Measurements from ENCODE around the gene SAMD4A. TPM values are rescaled to one million over a fixed set of nuclear protein-coding genes. Genes with fewer than 3 reads are reported as not detected.

Gene SAMD4A
- polyA plus RNA-seq, 1 experiment = 13.4 TPM

- no peak; the same call in none of the 2 replicates for TF ChIP-seq CTCF (IDR thresholded peaks at IDR 0.05; ENCODE audit: insufficient read depth, low read depth, low read length)
- DNase-seq (ENCODE audit: low read depth) = no peak
- ChIA-PET POLR2A (interaction anchor here (0.6 to 1.1 kb wide), 8 partner anchors 38 to 172 kb away, joined by 3 to 7 read pairs (median 3); partner anchors contain the start of gene CGRRF1), CTCF (interaction anchor here (0.7 to 6.5 kb wide), 28 partner anchors 11 to 247 kb away, joined by 3 to 111 read pairs (median 5); no protein-coding TSS in a partner anchor)
- Histone ChIP-seq H3K36me3 (ENCODE audit: control insufficient read depth, insufficient read depth, low read length) (0 out of 2 replicates have a peak, but pooled peaks cover 1% of the 10 kb centered on the region), H3K4me3 (ENCODE audit: low read depth, low read length) (peak overlapping the region; percentile 86), H3K27me3 (ENCODE audit: control insufficient read depth, insufficient read depth, low read length) (no peaks in the 10 kb centered on the region)
Observed at GRCh38 chr14:54564868-54565784, 1.8 kb upstream of the SAMD4A start.

- CTCF ChIA-PET = interaction anchor here (0.7 to 6.5 kb wide), 10 partner anchors 40 to 239 kb away, joined by 3 to 111 read pairs (median 4); no protein-coding TSS in a partner anchor
- Histone ChIP-seq H3K27me3 (ENCODE audit: control insufficient read depth, insufficient read depth, low read length) (no peaks in the 10 kb centered on the region), H3K4me3 (ENCODE audit: low read depth, low read length) (peak overlapping the region; percentile 86), H3K36me3 (ENCODE audit: control insufficient read depth, insufficient read depth, low read length) (0 out of 2 replicates have a peak, but pooled peaks cover 1% of the 10 kb centered on the region)
- POLR2A ChIA-PET = interaction anchor here (0.6 to 1.1 kb wide), 9 partner anchors 37 to 172 kb away, joined by 3 to 7 read pairs (median 3); partner anchors contain the start of gene CGRRF1
- DNase-seq (ENCODE audit: low read depth) = peak; percentile 66
- TF ChIP-seq CTCF (IDR thresholded peaks at IDR 0.05; ENCODE audit: insufficient read depth, low read depth, low read length) = no peak
Observed at GRCh38 chr14:54565785-54566409, 1.0 kb upstream of the SAMD4A start.

- CTCF ChIA-PET = interaction anchor here (0.7 to 6.5 kb wide), 10 partner anchors 10 to 208 kb away, joined by 3 to 111 read pairs (median 4); no protein-coding TSS in a partner anchor
- no peak for TF ChIP-seq CTCF (IDR thresholded peaks at IDR 0.05; ENCODE audit: insufficient read depth, low read depth, low read length)
- H3K36me3 ChIP-seq (ENCODE audit: control insufficient read depth, insufficient read depth, low read length) = 0 out of 2 replicates have a peak, but pooled peaks cover 1% of the 10 kb centered on the region
- POLR2A ChIA-PET = interaction anchor here (0.6 to 1.2 kb wide), 3 partner anchors 39 to 119 kb away, joined by 3 read pairs; no protein-coding TSS in a partner anchor
- peak overlapping the region; percentile 86 for H3K4me3 ChIP-seq (ENCODE audit: low read depth, low read length)
- no peaks in the 10 kb centered on the region for H3K27me3 ChIP-seq (ENCODE audit: control insufficient read depth, insufficient read depth, low read length)
- no peak for DNase-seq (ENCODE audit: low read depth)
Observed at GRCh38 chr14:54567224-54567638, 303 bp downstream of the SAMD4A start.

- Histone ChIP-seq H3K36me3 (ENCODE audit: control insufficient read depth, insufficient read depth, low read length) (0 out of 2 replicates have a peak, but pooled peaks cover 1% of the 10 kb centered on the region), H3K27me3 (ENCODE audit: control insufficient read depth, insufficient read depth, low read length) (no peaks in the 10 kb centered on the region), H3K4me3 (ENCODE audit: low read depth, low read length) (peak overlapping the region; percentile 86)
- ChIA-PET POLR2A (interaction anchor here (0.6 to 1.0 kb wide), 3 partner anchors 39 to 123 kb away, joined by 3 to 7 read pairs (median 4); no protein-coding TSS in a partner anchor), CTCF (interaction anchor here (0.6 to 6.5 kb wide), 15 partner anchors 13 to 207 kb away, joined by 3 to 111 read pairs (median 4); no protein-coding TSS in a partner anchor)
- DNase-seq (ENCODE audit: low read depth) = no peak
- no peak for TF ChIP-seq CTCF (IDR thresholded peaks at IDR 0.05; ENCODE audit: insufficient read depth, low read depth, low read length)
Observed at GRCh38 chr14:54567639-54568561, 972 bp downstream of the SAMD4A start.

Measured in BJ (cell line).